ENCODE results near the gene PRR15. TPM values are rescaled to one million over a fixed set of nuclear protein-coding genes. Genes with fewer than 3 reads are reported as not detected.

PRR15 gene
- total and polyA plus RNA-seq, 2 donors from 2014 or later = 21.2 to 27.5 TPM

DNA sequence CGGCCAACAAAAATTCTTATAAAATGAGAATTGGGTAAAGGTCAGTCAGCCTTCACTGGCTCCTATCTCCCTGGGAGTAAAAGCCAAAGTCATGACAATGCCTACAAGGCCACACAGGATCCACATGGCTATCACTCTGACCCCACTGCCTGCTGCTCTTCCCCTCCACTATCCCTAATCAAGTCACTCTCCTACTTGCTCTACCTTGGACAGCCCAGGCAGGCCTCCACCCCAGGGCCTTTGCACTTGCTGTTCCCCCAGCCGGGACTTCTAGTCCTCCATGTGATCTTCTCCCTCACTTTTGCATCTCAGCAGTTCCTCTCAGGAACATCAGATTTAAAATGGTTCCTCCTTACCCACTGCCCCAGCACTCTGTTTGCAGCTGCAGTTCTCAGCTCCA, 50.6 kb downstream of the PRR15 start:
- no peaks in the 10 kb centered on the region for H3K9me3 ChIP-seq (ENCODE audit: control insufficient read depth in 2 of 3, insufficient read depth in 1 of 3, low read length in 3 of 3)
- H3K27me3 ChIP-seq (ENCODE audit: control insufficient read depth, insufficient read depth, low read length) = no peaks in the 10 kb centered on the region
- FAIRE-seq (no peak), DNase-seq (no peak)
- H3K4me1 ChIP-seq (ENCODE audit: control insufficient read depth in 2 of 3, insufficient read depth in 2 of 3, low read depth in 1 of 3, low read length in 3 of 3) = no peaks in the 10 kb centered on the region
- intact Hi-C loops (cut with DNase I) = no loop called here
- no peaks in the 10 kb centered on the region for H3K36me3 ChIP-seq (ENCODE audit: control insufficient read depth in 2 of 3, insufficient read depth in 3 of 3, low read length in 3 of 3)
- H3K4me3 ChIP-seq (ENCODE audit: low read length in 3 of 3) = no peak overlapping the region
- no peak overlapping the region for H3K27ac ChIP-seq (ENCODE audit: low read depth in 2 of 2, low read length in 2 of 2)
- TF ChIP-seq, protein P1, sequence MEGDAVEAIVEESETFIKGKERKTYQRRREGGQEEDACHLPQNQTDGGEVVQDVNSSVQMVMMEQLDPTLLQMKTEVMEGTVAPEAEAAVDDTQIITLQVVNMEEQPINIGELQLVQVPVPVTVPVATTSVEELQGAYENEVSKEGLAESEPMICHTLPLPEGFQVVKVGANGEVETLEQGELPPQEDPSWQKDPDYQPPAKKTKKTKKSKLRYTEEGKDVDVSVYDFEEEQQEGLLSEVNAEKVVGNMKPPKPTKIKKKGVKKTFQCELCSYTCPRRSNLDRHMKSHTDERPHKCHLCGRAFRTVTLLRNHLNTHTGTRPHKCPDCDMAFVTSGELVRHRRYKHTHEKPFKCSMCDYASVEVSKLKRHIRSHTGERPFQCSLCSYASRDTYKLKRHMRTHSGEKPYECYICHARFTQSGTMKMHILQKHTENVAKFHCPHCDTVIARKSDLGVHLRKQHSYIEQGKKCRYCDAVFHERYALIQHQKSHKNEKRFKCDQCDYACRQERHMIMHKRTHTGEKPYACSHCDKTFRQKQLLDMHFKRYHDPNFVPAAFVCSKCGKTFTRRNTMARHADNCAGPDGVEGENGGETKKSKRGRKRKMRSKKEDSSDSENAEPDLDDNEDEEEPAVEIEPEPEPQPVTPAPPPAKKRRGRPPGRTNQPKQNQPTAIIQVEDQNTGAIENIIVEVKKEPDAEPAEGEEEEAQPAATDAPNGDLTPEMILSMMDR (IDR thresholded peaks at IDR 0.05; ENCODE audit: borderline replicate concordance, extremely low read depth, insufficient read depth) = no peak
- no peak overlapping the region for H3K9ac ChIP-seq (ENCODE audit: low read length in 3 of 3)

Other genes starting within 250 kb of the PRR15 start
- 4.5 TPM for gene WIPF3, start 242.7 kb downstream of the PRR15 start, total RNA-seq
- gene WIPF3, start 242.7 kb downstream of the PRR15 start, polyA plus RNA-seq (ENCODE audit: insufficient read depth, low read depth, low replicate concordance) = 3.8 TPM

Data from kidney (tissue), 14 donors.